ENCODE results near the gene TMTC2. TPM values are rescaled to one million over a fixed set of nuclear protein-coding genes. Genes with fewer than 3 reads are reported as not detected.
A peak's percentile ranks its signal among the peaks of the same experiment; 100 is the strongest.

TMTC2 gene
- total and polyA plus RNA-seq, 2 experiments from 2014 or later: 0.36 to 5.6 TPM

DNA sequence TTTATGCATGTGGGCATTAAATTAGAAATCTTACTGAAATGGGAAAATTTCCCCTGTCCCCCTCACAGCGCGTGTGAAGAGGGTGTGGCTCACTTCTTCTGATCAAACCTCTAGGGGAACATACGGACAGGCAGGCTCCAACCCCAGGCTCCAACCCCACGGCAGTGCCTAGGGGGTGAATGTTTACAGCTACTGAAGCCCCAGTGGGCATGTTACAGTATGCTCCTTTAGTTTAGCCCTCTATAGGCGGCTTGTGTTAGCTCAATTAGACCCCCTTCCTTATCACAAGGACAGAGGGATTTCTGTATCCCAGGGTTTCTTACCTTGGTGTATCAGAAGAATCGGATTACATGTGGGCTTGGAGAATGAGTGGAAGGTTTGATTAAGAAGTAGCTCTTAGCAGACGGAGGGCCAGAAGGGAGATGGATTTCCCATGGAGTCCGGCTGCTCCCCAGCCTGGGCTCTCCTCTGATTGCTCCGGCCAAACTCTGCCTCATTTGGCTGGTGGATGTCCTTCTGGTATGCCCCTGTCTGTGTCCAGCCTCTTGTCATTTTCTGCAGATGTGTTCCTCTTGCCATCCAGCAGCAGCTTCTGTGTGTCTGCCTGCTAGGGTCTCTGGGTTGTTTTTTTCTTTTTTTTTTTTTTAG, 223.7 kb downstream of the TMTC2 start:
- no peaks in the 10 kb centered on the region for H3K79me2 ChIP-seq (ENCODE audit: insufficient read depth)
- no peaks in the 10 kb centered on the region for H3F3A ChIP-seq (ENCODE audit: insufficient read depth)
- no peak overlapping the region for H2AFZ ChIP-seq
- no peak overlapping the region for H3K9ac ChIP-seq
- 89 to 93% methylated on average over 9 of the region's 9 CpGs for WGBS, 2 experiments (ENCODE audit: low coverage in 1 of 2, low lambda C conversion rate in 2 of 2, missing lambda C conversion rate in 2 of 2)
- no peaks in the 10 kb centered on the region for H4K20me1 ChIP-seq (ENCODE audit: insufficient read depth)
- H3K4me2 ChIP-seq (ENCODE audit: unreplicated experiment): no peak overlapping the region
- DNase-seq: no peak
- TF ChIP-seq EZH2 (IDR thresholded peaks at IDR 0.05; ENCODE audit: insufficient read depth, poor library complexity, severe bottlenecking): no peak
- TF ChIP-seq EZH2phosphoT487 (IDR thresholded peaks at IDR 0.05; ENCODE audit: insufficient read depth, low read depth): no peak
- in situ Hi-C loops (cut with MboI): no loop called here
- H3K9me3 ChIP-seq (ENCODE audit: low read depth): no peaks in the 10 kb centered on the region
- no peaks in the 10 kb centered on the region for H3K36me3 ChIP-seq (ENCODE audit: low read depth)
- no peaks in the 10 kb centered on the region for H3K27me3 ChIP-seq (replicated peaks; ENCODE audit: insufficient read depth)
- no peak overlapping the region for H3K4me3 ChIP-seq
- no peak overlapping the region for H3K27ac ChIP-seq
- H3K9me2 ChIP-seq (ENCODE audit: insufficient read depth): no peaks in the 10 kb centered on the region
- H3K4me1 ChIP-seq (ENCODE audit: insufficient read depth): no peaks in the 10 kb centered on the region

DNA sequence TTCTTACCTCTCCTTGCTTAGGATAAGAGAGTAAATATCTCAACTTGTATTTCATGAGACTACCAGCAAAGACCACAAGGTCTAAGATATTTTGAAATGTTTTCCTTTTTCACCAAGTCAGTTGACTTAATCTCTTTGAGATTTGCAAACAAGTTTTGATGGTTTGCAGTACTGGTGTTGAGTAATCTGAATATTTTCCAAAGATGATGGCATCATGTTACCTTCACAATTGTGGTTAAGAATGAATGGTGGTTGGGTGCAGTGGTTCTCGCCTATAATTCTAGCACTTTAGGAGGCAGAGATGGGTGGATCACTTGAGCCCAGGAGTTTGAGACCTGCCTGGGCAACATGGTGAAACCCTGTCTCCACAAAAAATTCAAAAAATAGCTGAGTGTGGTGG, 225.7 kb downstream of the TMTC2 start:
- no peaks in the 10 kb centered on the region for H3F3A ChIP-seq (ENCODE audit: insufficient read depth)
- H3K36me3 ChIP-seq (ENCODE audit: low read depth): no peaks in the 10 kb centered on the region
- no peak overlapping the region for H3K4me2 ChIP-seq (ENCODE audit: unreplicated experiment)
- H3K4me3 ChIP-seq: no peak overlapping the region
- no peaks in the 10 kb centered on the region for H3K9me3 ChIP-seq (ENCODE audit: low read depth)
- H4K20me1 ChIP-seq (ENCODE audit: insufficient read depth): no peaks in the 10 kb centered on the region
- DNase-seq: peak; percentile 34
- no peaks in the 10 kb centered on the region for H3K9me2 ChIP-seq (ENCODE audit: insufficient read depth)
- H3K27me3 ChIP-seq (replicated peaks; ENCODE audit: insufficient read depth): no peaks in the 10 kb centered on the region
- WGBS, 2 experiments (ENCODE audit: low coverage in 1 of 2, low lambda C conversion rate in 2 of 2, missing lambda C conversion rate in 2 of 2): 93 to 100% methylated on average over 1 of the region's 1 CpG
- H3K9ac ChIP-seq: no peak overlapping the region
- H2AFZ ChIP-seq: no peak overlapping the region
- no peaks in the 10 kb centered on the region for H3K79me2 ChIP-seq (ENCODE audit: insufficient read depth)
- in situ Hi-C loops (cut with MboI): no loop called here
- H3K27ac ChIP-seq: no peak overlapping the region
- H3K4me1 ChIP-seq (ENCODE audit: insufficient read depth): no peaks in the 10 kb centered on the region
- no peak for TF ChIP-seq EZH2phosphoT487 (IDR thresholded peaks at IDR 0.05; ENCODE audit: insufficient read depth, low read depth)
- TF ChIP-seq EZH2 (IDR thresholded peaks at IDR 0.05; ENCODE audit: insufficient read depth, poor library complexity, severe bottlenecking): no peak

DNA sequence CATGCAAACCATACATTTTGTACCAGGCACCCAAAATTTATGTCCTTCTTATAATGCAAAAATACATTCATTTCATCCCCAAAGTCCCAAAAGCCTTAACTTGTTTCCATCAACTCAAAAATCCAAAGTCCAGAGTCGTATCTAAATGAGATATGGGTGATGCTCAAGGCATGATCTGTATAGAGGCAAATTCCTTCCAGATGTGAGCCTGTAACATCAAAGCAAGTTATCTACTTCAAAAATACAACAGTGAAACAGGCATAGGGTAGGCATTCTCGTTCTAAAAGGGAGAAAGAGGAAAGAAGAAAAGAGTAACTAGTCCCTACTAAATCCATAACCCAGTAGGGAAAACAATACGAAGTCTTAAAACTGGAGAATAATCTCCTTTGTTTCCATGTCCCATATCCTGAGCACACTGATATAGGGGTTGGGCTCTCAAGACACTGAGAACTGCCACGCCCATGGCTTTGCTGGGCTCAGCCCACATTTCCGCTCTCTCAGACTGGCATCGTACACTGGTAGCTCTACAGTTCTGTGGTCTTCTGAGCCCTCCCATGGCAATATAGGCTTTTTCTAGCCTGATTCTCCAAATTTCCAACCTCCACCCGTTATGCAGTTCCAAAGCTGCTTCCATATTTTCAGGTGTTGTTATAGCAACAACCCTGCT, 232.8 kb downstream of the TMTC2 start:
- Histone ChIP-seq H3F3A (ENCODE audit: insufficient read depth) (no peaks in the 10 kb centered on the region), H3K9ac (no peak overlapping the region), H3K9me3 (ENCODE audit: low read depth) (no peaks in the 10 kb centered on the region), H2AFZ (no peak overlapping the region), H3K4me3 (no peak overlapping the region), H4K20me1 (ENCODE audit: insufficient read depth) (no peaks in the 10 kb centered on the region), H3K27me3 (replicated peaks; ENCODE audit: insufficient read depth) (no peaks in the 10 kb centered on the region), H3K9me2 (ENCODE audit: insufficient read depth) (no peaks in the 10 kb centered on the region), H3K4me1 (ENCODE audit: insufficient read depth) (no peaks in the 10 kb centered on the region), H3K4me2 (ENCODE audit: unreplicated experiment) (no peak overlapping the region), H3K27ac (no peak overlapping the region), H3K79me2 (ENCODE audit: insufficient read depth) (no peaks in the 10 kb centered on the region), H3K36me3 (ENCODE audit: low read depth) (no peaks in the 10 kb centered on the region)
- no peak for TF ChIP-seq EZH2phosphoT487 (IDR thresholded peaks at IDR 0.05; ENCODE audit: insufficient read depth, low read depth)
- no peak for TF ChIP-seq EZH2 (IDR thresholded peaks at IDR 0.05; ENCODE audit: insufficient read depth, poor library complexity, severe bottlenecking)
- DNase-seq: no peak
- in situ Hi-C loops (cut with MboI): no loop called here
- WGBS, 2 experiments (ENCODE audit: low coverage in 1 of 2, low lambda C conversion rate in 2 of 2, missing lambda C conversion rate in 2 of 2): 87% methylated on average over 7 of the region's 7 CpGs

DNA sequence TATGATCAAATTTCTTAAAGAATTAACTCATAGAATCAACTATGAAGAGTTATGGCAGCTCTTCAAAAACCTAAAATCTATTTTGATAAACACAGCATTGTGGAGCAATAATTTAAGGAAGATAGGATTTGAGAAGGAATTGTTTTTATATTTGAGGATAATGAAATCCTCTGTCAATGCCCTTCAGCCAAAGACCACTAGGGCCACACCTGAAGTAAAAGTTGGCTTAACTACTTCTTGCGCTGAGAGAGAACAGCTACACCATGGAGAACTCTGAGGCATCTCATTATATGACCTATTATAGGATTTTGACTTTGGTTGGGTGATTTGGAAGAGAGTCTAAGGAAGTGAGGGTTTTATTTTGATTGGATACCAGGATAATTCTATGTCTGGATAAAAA, 237.2 kb downstream of the TMTC2 start:
- WGBS, 2 experiments (ENCODE audit: low coverage in 1 of 2, low lambda C conversion rate in 2 of 2, missing lambda C conversion rate in 2 of 2): 93 to 100% methylated on average over 1 of the region's 1 CpG
- no peaks in the 10 kb centered on the region for H3K27me3 ChIP-seq (replicated peaks; ENCODE audit: insufficient read depth)
- H3K79me2 ChIP-seq (ENCODE audit: insufficient read depth): no peaks in the 10 kb centered on the region
- DNase-seq: no peak
- H3K27ac ChIP-seq: no peak overlapping the region
- H3K9me3 ChIP-seq (ENCODE audit: low read depth): no peaks in the 10 kb centered on the region
- no peaks in the 10 kb centered on the region for H3K4me1 ChIP-seq (ENCODE audit: insufficient read depth)
- no peak overlapping the region for H2AFZ ChIP-seq
- H3K36me3 ChIP-seq (ENCODE audit: low read depth): no peaks in the 10 kb centered on the region
- H3K9me2 ChIP-seq (ENCODE audit: insufficient read depth): no peaks in the 10 kb centered on the region
- no peak overlapping the region for H3K4me3 ChIP-seq
- H4K20me1 ChIP-seq (ENCODE audit: insufficient read depth): no peaks in the 10 kb centered on the region
- TF ChIP-seq EZH2phosphoT487 (IDR thresholded peaks at IDR 0.05; ENCODE audit: insufficient read depth, low read depth): no peak
- no peak for TF ChIP-seq EZH2 (IDR thresholded peaks at IDR 0.05; ENCODE audit: insufficient read depth, poor library complexity, severe bottlenecking)
- in situ Hi-C loops (cut with MboI): no loop called here
- H3K4me2 ChIP-seq (ENCODE audit: unreplicated experiment): no peak overlapping the region
- no peaks in the 10 kb centered on the region for H3F3A ChIP-seq (ENCODE audit: insufficient read depth)
- no peak overlapping the region for H3K9ac ChIP-seq

Measured in GM23248 (cell line).